Hepatic stellate cell (primary cell): ENCODE results near the gene WRNIP1.

Experiments used
- DNase-seq: peaks from one replicate; pipeline ENCODE4 v3.0.0; 2011; ENCODE audit warnings: low spot score

The WRNIP1 gene

GRCh38 chr6:2765166-2765895, at the start of gene WRNIP1:
Gene WRNIP1, plus strand, starts transcription at chr6:2765393. Its CDS starts 230 bp downstream, at chr6:2765623.
- DNase-seq: peak; percentile 93

DNA sequence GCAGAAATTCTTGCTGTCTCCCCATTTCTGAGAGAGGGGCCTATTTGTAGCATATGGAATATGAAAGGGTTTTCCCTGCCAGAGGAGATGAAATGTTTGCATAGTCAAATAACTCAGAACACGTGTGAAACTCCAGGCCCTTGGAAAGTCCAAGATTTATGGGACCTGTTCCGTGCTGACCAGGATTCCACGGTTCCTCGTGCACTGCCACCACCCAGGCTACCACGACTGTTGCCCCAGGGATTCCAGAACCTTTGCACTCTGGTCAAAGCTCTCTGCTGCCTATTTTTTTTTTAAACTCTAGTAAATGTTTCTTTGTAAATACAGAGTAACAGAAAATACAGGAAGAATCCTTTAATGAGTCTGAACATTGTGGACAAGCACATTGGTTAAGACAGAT, 49.5 kb upstream of the WRNIP1 start:
- no peak for DNase-seq

DNA sequence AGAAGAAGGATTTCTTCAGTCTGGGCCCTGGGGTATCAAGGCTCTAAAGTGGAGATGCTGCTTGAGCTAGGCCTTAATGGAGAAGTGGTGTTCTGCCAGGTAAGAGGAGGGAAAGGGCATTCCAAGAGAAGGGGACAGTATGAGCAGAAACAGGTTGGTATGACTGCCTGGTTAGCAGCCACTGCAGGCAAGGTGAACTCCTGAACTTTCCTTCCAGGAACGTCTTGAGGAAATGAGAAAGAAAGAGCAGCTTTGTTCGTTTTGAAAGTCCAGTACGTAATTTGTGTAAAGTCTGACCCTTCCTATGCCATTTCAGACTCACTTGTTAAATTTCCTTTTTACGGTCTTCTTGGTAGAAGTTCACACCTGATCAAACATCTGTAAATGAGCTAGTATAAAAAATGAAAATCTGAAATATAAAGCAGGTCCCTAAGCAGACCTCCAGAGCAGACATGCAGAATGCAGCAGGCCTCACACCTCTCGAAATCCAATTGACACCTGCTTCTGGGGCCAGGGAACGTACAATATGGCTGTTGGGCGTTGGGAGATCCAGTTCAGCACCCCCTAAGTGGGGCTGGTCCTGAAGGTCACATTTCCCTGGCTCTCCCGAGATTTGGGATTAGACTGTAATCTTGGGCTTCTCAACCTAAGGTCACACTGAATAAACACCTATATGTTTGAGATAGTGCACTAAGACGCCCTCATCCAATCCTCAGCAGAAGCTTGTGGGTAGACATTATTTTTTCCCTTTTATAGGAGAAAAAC, 48.1 kb upstream of the WRNIP1 start:
- DNase-seq: no peak

DNA sequence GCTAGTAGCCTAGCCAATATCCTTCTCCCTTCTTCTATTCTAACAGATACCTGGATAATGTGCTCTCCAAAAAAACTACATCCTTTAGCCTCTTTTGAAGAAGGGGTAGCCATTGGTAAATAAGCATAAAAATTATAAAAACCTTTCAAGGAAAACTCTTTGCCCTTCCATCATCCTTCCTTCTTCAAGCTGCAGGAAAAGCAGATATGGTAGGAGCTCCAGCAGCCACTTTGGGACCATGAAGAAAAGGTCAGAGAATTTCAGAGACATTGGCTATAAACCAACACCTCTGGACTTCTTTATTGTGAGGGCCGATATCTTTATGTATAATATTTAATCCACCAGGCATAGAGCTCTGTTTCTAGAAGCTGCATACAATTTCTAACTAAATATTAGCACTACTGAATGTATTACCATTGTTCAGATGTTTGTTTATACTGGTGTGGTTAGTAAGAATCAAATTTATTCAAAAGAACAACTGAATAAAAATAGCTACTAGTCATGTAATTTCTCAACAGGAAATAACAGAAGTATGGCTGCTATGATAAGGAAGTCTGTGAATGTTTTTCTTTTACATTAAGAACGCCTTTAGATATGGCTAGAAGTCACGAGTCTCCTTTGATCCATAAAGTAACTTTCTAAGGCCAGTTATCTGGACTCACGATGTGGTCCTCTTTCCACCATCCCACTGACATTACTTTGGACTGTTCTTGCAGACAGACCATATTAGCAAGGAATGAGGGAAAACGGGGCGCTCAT, 46.7 kb upstream of the WRNIP1 start:
- no peak for DNase-seq

GRCh38 chr6:2719093-2719455, 46.1 kb upstream of the WRNIP1 start:
- no peak for DNase-seq

GRCh38 chr6:2721219-2721618, 44.0 kb upstream of the WRNIP1 start:
- no peak for DNase-seq

- DNase-seq: no peak
Observed at GRCh38 chr6:2725364-2725988, 39.7 kb upstream of the WRNIP1 start.

DNA sequence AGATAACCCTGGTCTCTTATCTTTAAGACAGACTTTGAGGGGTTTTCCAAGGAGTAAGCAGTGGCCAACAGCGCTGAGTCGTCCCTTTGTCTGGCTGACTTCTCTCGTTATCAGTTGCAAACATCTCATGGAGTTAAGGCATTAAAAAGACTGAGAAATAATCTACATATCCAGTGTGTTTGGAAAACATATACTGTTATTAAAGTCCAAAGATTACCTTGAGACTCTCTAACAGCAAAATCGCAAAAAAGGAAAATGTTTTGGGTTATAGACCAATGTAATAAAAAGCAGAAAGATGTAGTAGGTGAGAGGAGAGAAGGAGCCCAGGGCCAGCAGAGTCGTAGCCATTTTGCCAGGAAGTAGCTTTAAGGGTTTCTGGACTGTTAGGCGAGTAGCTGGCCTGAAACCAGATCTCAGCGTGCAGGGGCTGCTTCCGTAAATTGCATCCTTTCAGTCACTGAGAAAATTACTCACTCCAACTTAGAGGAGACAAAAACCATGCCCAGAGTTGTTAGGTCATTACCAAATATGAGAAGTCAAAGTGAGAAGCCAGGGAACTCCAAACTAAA, 39.1 kb upstream of the WRNIP1 start:
- DNase-seq: no peak

DNA sequence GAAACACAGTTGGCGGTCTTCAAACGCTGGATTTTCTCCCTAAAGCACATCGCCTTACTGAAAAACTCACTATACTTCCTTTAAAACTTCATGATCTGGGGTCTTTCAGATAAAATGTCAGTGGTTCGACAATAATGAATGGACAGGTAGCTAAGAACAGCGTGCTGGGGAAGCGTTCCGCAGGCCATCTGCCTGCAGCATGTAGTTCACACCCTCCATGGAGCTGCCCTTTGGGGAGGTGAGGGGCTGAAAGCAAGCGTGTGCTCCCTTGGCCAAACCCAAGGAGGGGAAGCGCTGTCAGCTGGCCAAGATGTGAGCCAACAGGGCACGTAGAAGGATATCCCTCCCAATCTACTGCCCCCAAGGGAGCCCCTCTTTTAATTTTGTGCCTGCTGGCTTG, 35.3 kb upstream of the WRNIP1 start:
- no peak for DNase-seq

DNA sequence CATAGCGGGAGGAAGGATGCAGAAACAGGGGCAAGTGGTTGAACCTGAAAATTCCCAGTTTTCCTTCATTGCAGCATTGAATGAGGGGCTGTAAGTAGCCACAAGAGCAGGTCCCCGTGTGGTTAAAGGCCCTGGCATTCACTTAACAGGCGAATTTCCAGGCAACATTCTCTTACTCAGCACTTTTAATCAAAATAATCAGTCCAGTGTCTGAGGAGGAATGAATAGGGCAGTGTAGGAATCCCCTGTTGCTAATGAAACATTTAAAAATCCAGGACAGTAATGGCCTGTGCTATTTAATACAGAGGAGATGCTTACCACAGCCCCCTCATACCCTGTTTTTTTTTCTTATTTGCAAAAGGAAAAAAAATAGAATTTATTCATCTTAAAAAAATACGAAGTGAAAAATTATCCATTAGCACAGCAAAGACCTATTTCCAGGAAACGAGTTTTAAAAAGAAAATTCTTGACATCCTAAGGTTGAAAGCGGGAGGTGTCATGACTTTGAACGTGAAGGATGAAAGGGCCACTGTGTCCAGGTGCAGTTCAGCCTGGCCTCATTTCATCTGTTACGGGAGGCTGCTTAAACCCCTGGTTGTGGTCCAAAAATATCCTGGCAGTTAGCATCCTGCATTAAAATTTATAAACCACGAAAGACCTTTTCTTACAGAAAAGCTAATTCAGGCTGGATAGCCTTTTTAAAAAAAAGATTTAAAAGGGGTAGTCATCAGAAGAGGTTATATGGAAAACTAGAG, 34.7 kb upstream of the WRNIP1 start:
- DNase-seq: no peak

GRCh38 chr6:2731281-2731909, 33.8 kb upstream of the WRNIP1 start:
- no peak for DNase-seq

DNA sequence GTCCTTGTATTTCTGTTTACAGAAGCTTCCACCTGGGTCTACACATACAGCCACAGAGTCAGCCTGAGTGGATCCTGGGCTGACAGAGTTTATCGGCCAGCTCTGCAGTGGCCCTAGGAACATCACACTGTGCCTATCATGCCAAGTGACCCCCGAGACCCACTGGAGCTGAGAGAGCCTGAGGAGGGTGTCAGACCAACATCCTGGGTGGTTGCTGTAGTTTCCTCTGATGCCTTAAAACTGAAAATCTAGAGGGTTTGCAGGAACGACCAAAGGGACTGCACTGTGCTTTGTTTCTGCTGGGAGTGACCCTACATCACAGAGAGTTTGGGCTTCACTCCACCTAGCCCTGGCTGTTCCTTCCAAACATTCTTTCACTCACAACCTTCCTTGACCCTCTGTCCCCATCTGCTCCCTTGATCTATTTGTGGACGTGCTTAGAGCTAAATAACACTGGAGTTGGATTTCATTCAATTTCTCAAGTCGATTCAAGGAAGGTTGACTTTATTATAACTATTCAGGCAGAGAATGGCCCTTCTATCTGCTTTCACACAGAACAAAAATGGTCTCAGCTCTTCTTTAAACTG, 32.6 kb upstream of the WRNIP1 start:
- DNase-seq: no peak

GRCh38 chr6:2733324-2733723, 31.9 kb upstream of the WRNIP1 start:
- DNase-seq: peak; percentile 62

DNA sequence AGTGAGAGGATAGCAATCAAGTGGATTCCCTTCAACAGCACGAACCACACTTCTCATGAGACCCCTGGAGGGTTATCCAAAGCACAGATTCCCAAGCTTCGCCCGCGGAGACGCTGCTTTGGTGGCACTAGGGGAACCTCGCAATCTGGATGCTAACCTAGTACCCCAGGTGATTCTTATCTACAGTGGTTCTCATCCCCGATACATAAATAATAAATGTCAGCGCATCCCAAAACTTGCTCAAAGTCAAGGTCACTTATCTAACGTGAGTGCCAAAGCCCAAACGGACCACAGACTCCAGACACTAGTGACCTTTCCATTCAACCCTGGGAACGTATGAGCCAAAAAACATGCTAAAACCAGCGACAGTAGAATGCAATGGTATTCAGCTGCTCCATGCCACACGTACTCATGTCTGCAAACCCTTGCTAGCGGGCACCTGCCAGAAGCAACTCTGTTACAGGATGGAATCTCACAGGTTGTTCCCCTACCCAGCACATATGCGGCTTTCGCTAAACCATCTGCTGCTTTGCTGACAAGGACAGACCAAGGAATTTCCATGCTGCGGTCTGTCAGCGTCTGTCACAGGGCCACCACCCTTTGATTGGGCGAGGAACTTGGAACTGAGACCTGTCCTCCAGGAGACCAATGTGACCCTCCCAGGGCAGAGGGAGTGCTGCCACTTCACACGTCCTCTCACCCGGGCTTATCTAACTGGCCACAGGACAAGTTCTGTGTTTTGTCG, 31.3 kb upstream of the WRNIP1 start:
- DNase-seq: no peak

- no peak for DNase-seq
Observed at GRCh38 chr6:2734488-2735166, 30.6 kb upstream of the WRNIP1 start.

GRCh38 chr6:2737885-2738284, 27.3 kb upstream of the WRNIP1 start:
- DNase-seq: no peak

DNA sequence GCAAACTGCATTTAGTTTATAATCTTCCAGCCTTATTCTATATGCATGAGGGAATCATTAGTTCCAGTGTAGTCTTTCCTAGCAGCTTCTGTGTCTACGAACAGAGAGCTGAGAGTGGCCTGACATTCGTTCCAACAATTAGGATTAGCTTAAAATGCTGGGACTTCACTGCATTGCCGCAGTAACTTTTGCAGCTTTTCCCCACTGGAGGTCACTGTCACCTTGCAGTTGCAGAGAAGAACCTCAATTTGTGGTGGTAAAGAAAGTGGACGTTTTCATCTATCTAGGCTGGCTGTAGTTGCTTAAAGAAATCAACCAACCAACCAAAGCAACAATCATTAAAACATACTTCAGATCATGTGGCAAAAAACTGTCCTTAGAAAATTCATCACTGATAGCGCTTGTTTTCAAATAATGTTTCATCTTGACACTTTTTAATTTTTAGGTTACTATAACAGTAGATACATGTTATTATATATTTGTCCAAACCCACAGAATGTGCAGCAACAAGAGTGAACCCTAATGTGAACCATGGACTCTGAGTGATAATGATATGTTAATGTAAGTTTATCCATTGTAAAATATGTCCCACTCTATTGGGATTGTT, 26.7 kb upstream of the WRNIP1 start:
- peak; percentile 63 for DNase-seq

GRCh38 chr6:2739335-2739734, 25.9 kb upstream of the WRNIP1 start:
- DNase-seq: peak; percentile 71

GRCh38 chr6:2740581-2740980, 24.6 kb upstream of the WRNIP1 start:
- no peak for DNase-seq
